Measurements from ENCODE around the gene TMEM91.

TMEM91 gene

DNA sequence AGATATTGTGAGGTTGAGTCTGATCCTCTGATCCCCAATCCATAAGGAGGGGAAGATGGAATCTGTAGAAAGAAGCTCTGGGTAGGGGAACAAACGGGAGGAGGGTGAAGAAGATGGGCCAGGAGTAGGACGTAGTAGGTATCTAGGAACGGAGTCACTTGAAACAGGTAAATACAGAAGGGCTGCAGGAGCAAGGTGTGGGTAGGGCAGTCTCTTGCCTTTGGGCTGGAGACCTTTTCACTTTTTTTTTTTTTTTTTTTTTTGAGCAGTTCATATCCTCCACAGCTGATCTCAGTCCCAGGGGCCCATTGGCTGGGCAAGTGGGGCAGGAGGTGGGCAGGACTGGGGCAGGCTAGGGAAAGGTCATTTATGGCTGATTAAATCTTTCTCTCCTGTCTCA lies 22.8 kb downstream of the TMEM91 start:
- Histone ChIP-seq H2AFZ (ENCODE audit: low read depth, low read length, severe bottlenecking) (no peak overlapping the region), H3K4me3 (ENCODE audit: insufficient read depth, low read length, poor library complexity, severe bottlenecking) (no peak overlapping the region), H3K27ac (ENCODE audit: low read depth, low read length) (no peak overlapping the region), H4K20me1 (ENCODE audit: low read depth, low read length) (no peaks in the 10 kb centered on the region), H3K9ac (ENCODE audit: low read length) (peak overlapping the region; percentile 82; the same call in 1 of the 2 replicates), H3K27me3 (ENCODE audit: low read length) (no peaks in the 10 kb centered on the region), H3K36me3 (ENCODE audit: low read length) (no peaks in the 10 kb centered on the region), H3K79me2 (ENCODE audit: insufficient read depth, low read length) (peaks cover 32% of the 10 kb centered on the region), H3K4me2 (ENCODE audit: low read depth, low read length, poor library complexity, severe bottlenecking) (peak overlapping the region; percentile 87), H3K9me3 (ENCODE audit: insufficient read depth, low read length) (no peaks in the 10 kb centered on the region), H3K9me2 (replicated peaks; ENCODE audit: insufficient read depth, low read length) (no peaks in the 10 kb centered on the region), H3F3A (ENCODE audit: insufficient read depth) (0 out of 2 replicates have a peak, but pooled peaks cover 3% of the 10 kb centered on the region)
- TF ChIP-seq, protein P1, sequence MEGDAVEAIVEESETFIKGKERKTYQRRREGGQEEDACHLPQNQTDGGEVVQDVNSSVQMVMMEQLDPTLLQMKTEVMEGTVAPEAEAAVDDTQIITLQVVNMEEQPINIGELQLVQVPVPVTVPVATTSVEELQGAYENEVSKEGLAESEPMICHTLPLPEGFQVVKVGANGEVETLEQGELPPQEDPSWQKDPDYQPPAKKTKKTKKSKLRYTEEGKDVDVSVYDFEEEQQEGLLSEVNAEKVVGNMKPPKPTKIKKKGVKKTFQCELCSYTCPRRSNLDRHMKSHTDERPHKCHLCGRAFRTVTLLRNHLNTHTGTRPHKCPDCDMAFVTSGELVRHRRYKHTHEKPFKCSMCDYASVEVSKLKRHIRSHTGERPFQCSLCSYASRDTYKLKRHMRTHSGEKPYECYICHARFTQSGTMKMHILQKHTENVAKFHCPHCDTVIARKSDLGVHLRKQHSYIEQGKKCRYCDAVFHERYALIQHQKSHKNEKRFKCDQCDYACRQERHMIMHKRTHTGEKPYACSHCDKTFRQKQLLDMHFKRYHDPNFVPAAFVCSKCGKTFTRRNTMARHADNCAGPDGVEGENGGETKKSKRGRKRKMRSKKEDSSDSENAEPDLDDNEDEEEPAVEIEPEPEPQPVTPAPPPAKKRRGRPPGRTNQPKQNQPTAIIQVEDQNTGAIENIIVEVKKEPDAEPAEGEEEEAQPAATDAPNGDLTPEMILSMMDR (IDR thresholded peaks at IDR 0.05; ENCODE audit: insufficient read depth, low read length, poor library complexity, severe bottlenecking), result no peak
- TF ChIP-seq EZH2phosphoT487 (conservative IDR thresholded peaks at IDR 0.05; ENCODE audit: low read length), result no peak

GRCh38 chr19:41399525-41399924 lies 23.2 kb downstream of the TMEM91 start:
- Histone ChIP-seq H3K4me2 (ENCODE audit: low read depth, low read length, poor library complexity, severe bottlenecking) (no peak overlapping the region), H3K9ac (ENCODE audit: low read length) (no peak overlapping the region), H3K79me2 (ENCODE audit: insufficient read depth, low read length) (peaks cover 31% of the 10 kb centered on the region), H4K20me1 (ENCODE audit: low read depth, low read length) (no peaks in the 10 kb centered on the region), H3F3A (ENCODE audit: insufficient read depth) (0 out of 2 replicates have a peak, but pooled peaks cover 3% of the 10 kb centered on the region), H3K9me2 (replicated peaks; ENCODE audit: insufficient read depth, low read length) (no peaks in the 10 kb centered on the region), H3K27ac (ENCODE audit: low read depth, low read length) (no peak overlapping the region), H3K4me3 (ENCODE audit: insufficient read depth, low read length, poor library complexity, severe bottlenecking) (no peak overlapping the region), H3K27me3 (ENCODE audit: low read length) (no peaks in the 10 kb centered on the region), H3K36me3 (ENCODE audit: low read length) (no peaks in the 10 kb centered on the region), H2AFZ (ENCODE audit: low read depth, low read length, severe bottlenecking) (no peak overlapping the region), H3K9me3 (ENCODE audit: insufficient read depth, low read length) (no peaks in the 10 kb centered on the region)
- TF ChIP-seq, protein P1 (IDR thresholded peaks at IDR 0.05; ENCODE audit: insufficient read depth, low read length, poor library complexity, severe bottlenecking), result no peak

DNA sequence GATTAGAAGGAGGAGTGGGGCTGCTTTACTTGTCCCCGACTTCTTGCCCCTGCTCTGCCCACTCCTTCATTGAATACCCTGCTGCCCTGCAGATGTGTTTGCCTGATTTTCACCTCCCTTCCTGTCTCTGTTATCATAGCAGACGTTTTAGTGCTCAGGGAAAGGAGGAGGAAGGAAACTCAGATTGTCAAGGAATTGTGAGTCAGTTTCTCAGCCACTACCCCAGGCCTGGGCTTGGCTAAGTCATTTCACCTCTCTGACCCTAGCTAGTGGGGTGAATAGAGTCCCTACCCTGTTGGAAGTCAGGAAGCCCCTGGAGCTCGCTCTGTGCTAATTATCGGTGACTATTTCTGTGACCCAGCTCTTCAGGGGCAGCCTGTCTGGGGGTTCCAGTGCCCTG lies 25.1 kb downstream of the TMEM91 start:
- no peak for TF ChIP-seq EZH2phosphoT487 (conservative IDR thresholded peaks at IDR 0.05; ENCODE audit: low read length)
- TF ChIP-seq, protein P1 (IDR thresholded peaks at IDR 0.05; ENCODE audit: insufficient read depth, low read length, poor library complexity, severe bottlenecking), result no peak
- Histone ChIP-seq H3K9me2 (replicated peaks; ENCODE audit: insufficient read depth, low read length) (no peaks in the 10 kb centered on the region), H3K9me3 (ENCODE audit: insufficient read depth, low read length) (no peaks in the 10 kb centered on the region), H3F3A (ENCODE audit: insufficient read depth) (no peaks in the 10 kb centered on the region), H3K4me3 (ENCODE audit: insufficient read depth, low read length, poor library complexity, severe bottlenecking) (no peak overlapping the region), H3K9ac (ENCODE audit: low read length) (no peak overlapping the region), H3K27me3 (ENCODE audit: low read length) (no peaks in the 10 kb centered on the region), H4K20me1 (ENCODE audit: low read depth, low read length) (no peaks in the 10 kb centered on the region), H3K27ac (ENCODE audit: low read depth, low read length) (no peak overlapping the region), H3K4me2 (ENCODE audit: low read depth, low read length, poor library complexity, severe bottlenecking) (no peak overlapping the region), H3K36me3 (ENCODE audit: low read length) (no peaks in the 10 kb centered on the region), H3K79me2 (ENCODE audit: insufficient read depth, low read length) (peaks cover 14% of the 10 kb centered on the region; the same call in 1 of the 2 replicates), H2AFZ (ENCODE audit: low read depth, low read length, severe bottlenecking) (no peak overlapping the region)

Measured in SU-DHL-6 (cell line).